Measurements from ENCODE around the gene MMRN2. TPM values are rescaled to one million over a fixed set of nuclear protein-coding genes. Genes with fewer than 3 reads are reported as not detected.
"Not testable (repeated sequence)": the region's sequence is repeated elsewhere in the genome, so short reads cannot be mapped to it uniquely, and the experiment has no call there.

The MMRN2 gene
- polyA plus RNA-seq, 6 donors from 2014 or later, result not detected

- ATAC-seq (ENCODE audit: low read depth in 2 of 2), result no peak
- Mint-ChIP-seq H3K36me3 (peaks cover 0 to 3% of the 10 kb centered on the region in 2 donors), H3K4me3 (no peak overlapping the region), H3K27ac (no peak overlapping the region), H3K27me3 (peaks cover 0 to 16% (median 9%) of the 10 kb centered on the region in 3 donors), H3K9me3 (peaks cover 0 to 4% (median 2%) of the 10 kb centered on the region in 7 donors), H3K4me1 (no peaks in the 10 kb centered on the region)
- no peak for DNase-seq
These were observed 11.8 kb downstream of the MMRN2 start for GRCh38 chr10:86945361-86946212.

- ATAC-seq (ENCODE audit: low read depth in 2 of 2) (no peak), DNase-seq (no peak)
- Mint-ChIP-seq H3K27me3 (peaks cover 0 to 16% (median 9%) of the 10 kb centered on the region in 3 donors), H3K4me3 (no peak overlapping the region), H3K27ac (no peak overlapping the region), H3K9me3 (no peaks in the 10 kb centered on the region), H3K4me1 (no peaks in the 10 kb centered on the region), H3K36me3 (no peaks in the 10 kb centered on the region)
These were observed 12.5 kb downstream of the MMRN2 start for GRCh38 chr10:86944907-86945306.

- no peak for ATAC-seq (ENCODE audit: low read depth in 2 of 2)
- H3K9me3 Mint-ChIP-seq, result no peaks in the 10 kb centered on the region
- peak overlapping the region in 1 of 6 donors; percentile 39 for H3K27ac Mint-ChIP-seq
- no peak overlapping the region for H3K4me3 Mint-ChIP-seq
- H3K36me3 Mint-ChIP-seq, result no peaks in the 10 kb centered on the region
- peaks cover 0 to 16% (median 9%) of the 10 kb centered on the region in 3 donors for H3K27me3 Mint-ChIP-seq
- DNase-seq, result no peak
- H3K4me1 Mint-ChIP-seq, result no peaks in the 10 kb centered on the region
These were observed 12.9 kb downstream of the MMRN2 start for GRCh38 chr10:86944471-86944870.

GRCh38 chr10:86944031-86944419 is 13.4 kb downstream of the MMRN2 start:
- Mint-ChIP-seq H3K9me3 (no peaks in the 10 kb centered on the region), H3K27me3 (peaks cover 0 to 16% (median 9%) of the 10 kb centered on the region in 3 donors), H3K4me1 (peaks cover 0 to 2% (median 0%) of the 10 kb centered on the region in 3 donors), H3K27ac (no peak overlapping the region), H3K36me3 (no peaks in the 10 kb centered on the region), H3K4me3 (no peak overlapping the region)
- ATAC-seq (ENCODE audit: low read depth in 2 of 2), result no peak
- no peak for DNase-seq

- Mint-ChIP-seq H3K27me3 (peaks cover 0 to 14% (median 9%) of the 10 kb centered on the region in 3 donors), H3K4me3 (no peak overlapping the region), H3K4me1 (peaks cover 0 to 5% (median 0%) of the 10 kb centered on the region in 3 donors), H3K9me3 (no peaks in the 10 kb centered on the region), H3K27ac (no peak overlapping the region), H3K36me3 (no peaks in the 10 kb centered on the region)
- ATAC-seq (ENCODE audit: low read depth in 2 of 2) (no peak), DNase-seq (no peak)
These were observed 13.9 kb downstream of the MMRN2 start for GRCh38 chr10:86943316-86944030.

- Mint-ChIP-seq H3K4me3 (no peak overlapping the region), H3K27ac (peak overlapping the region in 1 of 6 donors; percentile 60), H3K4me1 (peaks cover 0 to 5% (median 0%) of the 10 kb centered on the region in 3 donors), H3K27me3 (peaks cover 0 to 9% (median 8%) of the 10 kb centered on the region in 3 donors), H3K9me3 (no peaks in the 10 kb centered on the region), H3K36me3 (no peaks in the 10 kb centered on the region)
- DNase-seq (no peak), ATAC-seq (ENCODE audit: low read depth in 2 of 2) (no peak)
These were observed 14.7 kb downstream of the MMRN2 start for GRCh38 chr10:86942441-86943315.

GRCh38 chr10:86941991-86942421 is 15.4 kb downstream of the MMRN2 start:
- Mint-ChIP-seq H3K36me3 (no peaks in the 10 kb centered on the region), H3K27me3 (peaks cover 0 to 11% (median 7%) of the 10 kb centered on the region in 3 donors), H3K4me1 (peaks cover 0 to 5% (median 0%) of the 10 kb centered on the region in 3 donors), H3K9me3 (no peaks in the 10 kb centered on the region), H3K4me3 (no peak overlapping the region), H3K27ac (peak overlapping the region in 1 of 6 donors; percentile 60)
- ATAC-seq (ENCODE audit: low read depth in 2 of 2) (no peak), DNase-seq (no peak)

GRCh38 chr10:86941426-86941825 is 16.0 kb downstream of the MMRN2 start:
- no peak overlapping the region for H3K27ac Mint-ChIP-seq
- no peak for DNase-seq
- H3K4me1 Mint-ChIP-seq, result peaks cover 0 to 5% (median 0%) of the 10 kb centered on the region in 3 donors

GRCh38 chr10:86940677-86941076 is 16.7 kb downstream of the MMRN2 start:
- Mint-ChIP-seq H3K27ac (no peak overlapping the region), H3K27me3 (peaks cover 0 to 8% (median 4%) of the 10 kb centered on the region in 3 donors)

More at GRCh38 chr10:86941426-86941825, 16.0 kb downstream of the MMRN2 start:
- H3K9me3 Mint-ChIP-seq, result no peaks in the 10 kb centered on the region
- no peaks in the 10 kb centered on the region for H3K36me3 Mint-ChIP-seq
- H3K27me3 Mint-ChIP-seq, result peaks cover 0 to 5% (median 2%) of the 10 kb centered on the region in 3 donors
- H3K4me3 Mint-ChIP-seq, result no peak overlapping the region
- no peak for ATAC-seq (ENCODE audit: low read depth in 2 of 2)

GRCh38 chr10:86940076-86940475 is 17.3 kb downstream of the MMRN2 start:
- not testable (repeated sequence) for H3K27ac Mint-ChIP-seq; H3K36me3 Mint-ChIP-seq; ATAC-seq (ENCODE audit: low read depth in 2 of 2); H3K9me3 Mint-ChIP-seq; H3K4me3 Mint-ChIP-seq; H3K27me3 Mint-ChIP-seq; DNase-seq; H3K4me1 Mint-ChIP-seq

More at GRCh38 chr10:86940677-86941076, 16.7 kb downstream of the MMRN2 start:
- peaks cover 0 to 5% (median 0%) of the 10 kb centered on the region in 3 donors for H3K4me1 Mint-ChIP-seq
- no peaks in the 10 kb centered on the region for H3K36me3 Mint-ChIP-seq
- no peak overlapping the region for H3K4me3 Mint-ChIP-seq
- ATAC-seq (ENCODE audit: low read depth in 2 of 2) (no peak), DNase-seq (no peak)
- H3K9me3 Mint-ChIP-seq, result no peaks in the 10 kb centered on the region

- DNase-seq (no peak), ATAC-seq (ENCODE audit: low read depth in 2 of 2) (no peak)
- Mint-ChIP-seq H3K36me3 (no peaks in the 10 kb centered on the region), H3K4me1 (peaks cover 0 to 5% (median 0%) of the 10 kb centered on the region in 3 donors), H3K27me3 (peaks cover 0 to 8% (median 4%) of the 10 kb centered on the region in 3 donors), H3K27ac (no peak overlapping the region), H3K9me3 (no peaks in the 10 kb centered on the region), H3K4me3 (peak overlapping the region in 1 of 8 donors; percentile 16)
These were observed 19.2 kb downstream of the MMRN2 start for GRCh38 chr10:86938260-86938659.

- DNase-seq (no peak), ATAC-seq (ENCODE audit: low read depth in 2 of 2) (no peak)
- Mint-ChIP-seq H3K36me3 (no peaks in the 10 kb centered on the region), H3K27me3 (peaks cover 0 to 11% (median 8%) of the 10 kb centered on the region in 3 donors), H3K27ac (peak overlapping the region in 1 of 6 donors; percentile 47), H3K4me1 (peaks cover 0 to 5% (median 0%) of the 10 kb centered on the region in 3 donors), H3K9me3 (no peaks in the 10 kb centered on the region), H3K4me3 (no peak overlapping the region)
These were observed 19.8 kb downstream of the MMRN2 start for GRCh38 chr10:86937502-86938154.
